LNCAP (cell line): ENCODE data around the gene L2HGDH.

ENCODE experiments used
- TF ChIP-seq, protein P1 (sequence below): fragments of 450-650 bp; IDR thresholded peaks from 2 replicates; pipeline ENCODE4 v1.5.1; 2017; ENCODE audit warnings: mild to moderate bottlenecking

The L2HGDH gene

DNA sequence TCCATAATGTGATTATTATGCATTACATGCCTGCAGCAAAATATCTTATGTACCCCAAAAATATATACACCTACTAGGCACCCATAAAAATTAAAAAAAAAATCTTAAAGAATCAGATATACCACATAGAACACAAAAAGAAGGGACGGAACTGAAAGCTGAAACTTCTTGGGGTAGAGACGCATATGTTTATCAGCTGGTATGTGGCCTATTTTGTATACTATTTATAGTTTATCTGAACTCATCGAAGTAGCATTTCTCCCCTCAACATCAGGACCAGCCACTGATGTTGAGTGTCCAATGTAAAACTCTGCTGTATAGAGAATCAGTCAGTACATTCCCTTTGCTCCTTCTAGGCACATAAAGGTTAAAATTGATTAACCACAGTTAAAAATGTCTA is 57.8 kb downstream of the L2HGDH start:
- TF ChIP-seq, protein P1, sequence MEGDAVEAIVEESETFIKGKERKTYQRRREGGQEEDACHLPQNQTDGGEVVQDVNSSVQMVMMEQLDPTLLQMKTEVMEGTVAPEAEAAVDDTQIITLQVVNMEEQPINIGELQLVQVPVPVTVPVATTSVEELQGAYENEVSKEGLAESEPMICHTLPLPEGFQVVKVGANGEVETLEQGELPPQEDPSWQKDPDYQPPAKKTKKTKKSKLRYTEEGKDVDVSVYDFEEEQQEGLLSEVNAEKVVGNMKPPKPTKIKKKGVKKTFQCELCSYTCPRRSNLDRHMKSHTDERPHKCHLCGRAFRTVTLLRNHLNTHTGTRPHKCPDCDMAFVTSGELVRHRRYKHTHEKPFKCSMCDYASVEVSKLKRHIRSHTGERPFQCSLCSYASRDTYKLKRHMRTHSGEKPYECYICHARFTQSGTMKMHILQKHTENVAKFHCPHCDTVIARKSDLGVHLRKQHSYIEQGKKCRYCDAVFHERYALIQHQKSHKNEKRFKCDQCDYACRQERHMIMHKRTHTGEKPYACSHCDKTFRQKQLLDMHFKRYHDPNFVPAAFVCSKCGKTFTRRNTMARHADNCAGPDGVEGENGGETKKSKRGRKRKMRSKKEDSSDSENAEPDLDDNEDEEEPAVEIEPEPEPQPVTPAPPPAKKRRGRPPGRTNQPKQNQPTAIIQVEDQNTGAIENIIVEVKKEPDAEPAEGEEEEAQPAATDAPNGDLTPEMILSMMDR, result no peak

DNA sequence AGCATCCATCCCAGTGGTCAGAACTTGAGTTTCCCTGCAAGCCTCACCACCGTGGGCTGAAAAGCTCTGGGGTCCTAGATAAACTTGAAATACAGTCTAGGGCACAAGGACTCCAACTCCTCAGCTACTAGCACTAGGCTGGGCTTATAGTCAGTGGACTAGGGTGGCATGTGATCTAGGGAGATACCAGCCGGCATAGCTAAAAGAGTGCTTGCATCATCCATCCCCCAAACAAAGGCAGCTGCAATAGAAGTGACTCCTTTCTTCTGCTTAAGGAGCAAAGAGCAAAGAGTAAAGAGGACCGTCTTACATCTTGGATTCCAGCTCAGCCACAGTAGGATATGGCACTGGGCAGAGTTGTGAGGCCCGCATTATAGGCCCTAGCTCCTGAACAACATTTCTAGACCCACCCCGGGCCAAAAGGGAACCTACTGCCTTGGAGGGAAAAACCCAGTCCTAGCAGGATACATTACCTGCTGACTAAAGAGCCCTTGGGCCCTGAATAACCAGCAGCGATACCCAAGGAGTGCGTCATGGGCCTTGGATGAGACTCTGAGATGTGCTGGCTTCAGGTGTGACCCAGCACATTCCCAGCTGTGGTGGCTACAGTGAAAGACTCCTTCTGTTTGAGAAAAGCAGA is 62.8 kb downstream of the L2HGDH start:
- TF ChIP-seq, protein P1, result no peak

DNA sequence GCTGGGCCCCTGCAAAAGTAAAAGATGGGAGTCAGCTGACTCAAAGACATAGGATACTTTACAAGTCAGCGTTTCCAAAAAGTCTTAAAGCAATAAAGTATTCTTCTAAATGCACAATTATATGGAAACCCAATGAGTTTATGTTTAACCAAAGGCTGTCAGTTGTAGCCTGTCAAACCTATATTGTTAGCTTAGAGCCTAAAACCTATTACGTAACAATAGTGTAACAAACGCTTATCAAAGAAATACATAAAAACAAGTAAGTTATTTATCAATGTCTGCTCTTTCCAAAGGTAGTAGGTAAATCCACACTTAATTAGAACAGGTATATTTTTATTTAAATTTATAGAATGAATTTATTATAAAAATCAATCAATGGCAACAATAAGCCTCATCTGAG is 64.8 kb downstream of the L2HGDH start:
- TF ChIP-seq, protein P1, result no peak

DNA sequence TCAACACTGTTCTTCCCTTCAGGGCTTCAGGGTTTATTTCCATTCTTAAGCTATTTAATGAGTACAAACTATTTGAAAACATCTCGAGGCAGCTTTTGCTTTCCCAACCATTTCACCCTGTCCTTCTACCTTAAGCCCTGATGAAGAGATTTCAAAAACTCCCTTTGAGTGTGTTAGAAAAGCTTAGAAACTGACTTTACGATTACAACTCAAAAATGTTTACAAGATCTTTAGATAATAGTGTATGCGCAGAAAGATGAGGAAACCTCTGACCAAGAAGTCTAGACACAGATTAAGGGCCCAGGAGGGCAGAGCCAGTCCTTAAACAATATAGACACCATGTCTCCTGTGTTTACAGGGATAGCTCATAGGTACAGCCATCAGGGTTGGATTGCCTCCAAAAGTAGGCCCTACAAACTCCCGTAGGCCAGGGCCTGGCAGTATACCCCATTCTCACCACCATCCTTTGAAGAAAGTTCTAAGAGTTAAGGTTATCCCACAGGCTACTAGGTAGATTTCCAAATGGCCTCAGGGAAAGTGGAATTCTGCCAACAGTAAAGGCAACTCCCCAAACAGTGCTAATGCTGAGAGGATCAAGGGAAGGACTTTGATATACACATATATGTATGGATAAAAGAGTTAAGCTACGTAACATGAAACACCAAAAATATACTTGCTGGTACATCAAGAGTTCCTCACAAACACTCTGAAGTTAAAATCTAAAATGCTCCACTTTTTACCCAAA is 69.3 kb downstream of the L2HGDH start:
- TF ChIP-seq, protein P1, result no peak

DNA sequence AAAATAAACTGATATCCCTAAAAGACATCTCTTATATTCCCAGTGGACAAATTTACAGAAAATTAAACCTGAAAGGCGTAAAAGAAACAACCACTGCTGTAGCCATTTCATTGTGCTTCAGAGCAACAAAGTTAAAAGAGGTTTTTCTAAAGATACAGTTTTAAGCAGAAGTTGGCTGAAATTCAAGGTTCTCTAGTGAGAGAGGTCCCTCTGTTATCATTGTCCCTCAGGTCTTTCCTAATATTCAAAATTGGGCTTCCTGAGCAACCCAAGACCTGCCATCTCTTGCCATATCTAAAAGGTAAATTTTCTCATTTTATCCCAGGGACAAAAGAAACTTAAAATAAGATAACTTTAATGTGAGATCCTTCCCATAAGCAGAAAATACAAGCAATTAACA is 69.9 kb downstream of the L2HGDH start:
- TF ChIP-seq, protein P1, result no peak

DNA sequence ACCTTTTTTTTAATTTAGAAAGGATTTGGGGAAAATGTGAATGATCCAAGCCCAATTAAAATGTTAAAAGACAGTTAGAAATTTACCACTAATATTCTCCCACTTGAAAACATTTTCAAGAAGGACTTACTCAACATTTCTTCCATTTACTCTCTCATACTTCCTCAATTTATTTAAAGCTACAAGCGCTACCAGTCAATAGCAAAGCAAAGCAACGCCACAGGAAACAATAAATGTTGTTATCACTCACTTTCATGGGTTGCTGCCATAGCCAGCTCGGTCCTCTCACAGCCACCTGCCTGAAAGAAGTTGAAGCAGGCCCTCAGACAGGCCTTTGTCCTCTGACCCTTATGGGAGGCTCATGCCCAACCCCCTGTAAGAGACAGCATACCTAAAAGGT is 74.6 kb downstream of the L2HGDH start:
- TF ChIP-seq, protein P1, result no peak

DNA sequence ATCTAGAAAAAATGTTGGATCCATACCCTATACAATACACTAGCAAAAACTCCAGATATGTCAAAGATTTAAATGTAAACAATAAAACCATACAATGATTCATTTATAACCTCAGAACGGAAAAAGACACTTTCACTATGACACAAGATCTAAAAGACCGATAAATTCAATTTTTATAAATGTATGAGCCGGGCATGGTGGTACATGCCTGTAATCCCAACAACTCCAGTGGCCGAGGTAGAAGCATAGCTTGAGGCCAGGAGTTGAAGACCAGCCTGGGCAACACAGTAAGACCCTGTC is 78.1 kb downstream of the L2HGDH start:
- TF ChIP-seq, protein P1, result no peak
